Muscle layer of duodenum (tissue), 2 donors: ENCODE data around the gene MEIKIN.
"Not testable (repeated sequence)": the region's sequence is repeated elsewhere in the genome, so short reads cannot be mapped to it uniquely, and the experiment has no call there.

ENCODE experiments used
- H3K27ac ChIP-seq: one replicate; pipeline ENCODE4 v1.7.0; 2013; ENCODE audit warnings: mild to moderate bottlenecking, low read length
- H3K27me3 ChIP-seq: one replicate; pipeline ENCODE4 v1.7.0; 2013; ENCODE audit warnings: low read depth, mild to moderate bottlenecking, control low read depth, low read length
- H3K36me3 ChIP-seq, 2 donors: one replicate each; pipeline ENCODE4 v1.7.0; 2013; ENCODE audit warnings: low read length in 2 of 2, control low read depth in 1 of 2, mild to moderate bottlenecking in 1 of 2; ENCODE audit not compliant: insufficient read depth in 2 of 2, control insufficient read depth in 1 of 2
- H3K4me1 ChIP-seq, 2 donors: one replicate each; pipeline ENCODE4 v1.7.0; 2013; ENCODE audit warnings: low read length in 2 of 2, mild to moderate bottlenecking in 2 of 2, control low read depth in 1 of 2, moderate library complexity in 1 of 2; ENCODE audit not compliant: insufficient read depth in 2 of 2, control insufficient read depth in 1 of 2
- H3K4me3 ChIP-seq, 2 donors: one replicate each; pipeline ENCODE4 v1.7.0; 2013; ENCODE audit warnings: low read length in 2 of 2, low read depth in 1 of 2, mild to moderate bottlenecking in 1 of 2
- H3K9me3 ChIP-seq, 2 donors: one replicate each; pipeline ENCODE4 v1.7.0; 2013; ENCODE audit warnings: low read length in 2 of 2, control low read depth in 1 of 2, mild to moderate bottlenecking in 1 of 2; ENCODE audit not compliant: control insufficient read depth in 1 of 2
- donor health status: healthy.

MEIKIN gene

DNA sequence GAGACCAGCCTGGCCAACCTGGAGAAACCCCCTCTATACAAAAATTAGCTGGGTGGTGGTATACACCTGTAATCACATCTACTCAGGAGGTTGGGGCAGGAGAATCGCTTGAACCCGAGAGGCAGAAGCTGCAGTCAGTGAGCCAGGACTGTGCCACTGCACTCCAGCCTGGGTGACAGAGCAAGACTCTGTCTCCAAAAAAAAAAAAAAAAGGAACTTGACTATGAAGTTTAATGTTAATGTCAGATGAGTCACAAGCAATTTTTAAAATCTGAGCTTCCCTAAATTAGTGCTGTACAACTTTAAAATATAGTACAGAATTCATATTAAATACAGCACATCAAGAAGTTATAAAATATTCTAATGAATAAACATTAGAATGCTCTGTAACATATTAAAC, 1.5 kb downstream of the MEIKIN start:
- Histone ChIP-seq H3K27me3 (no peaks in the 10 kb centered on the region), H3K9me3 (no peaks in the 10 kb centered on the region), H3K4me3 (no peak overlapping the region), H3K36me3 (no peaks in the 10 kb centered on the region), H3K4me1 (no peaks in the 10 kb centered on the region), H3K27ac (no peak overlapping the region)

DNA sequence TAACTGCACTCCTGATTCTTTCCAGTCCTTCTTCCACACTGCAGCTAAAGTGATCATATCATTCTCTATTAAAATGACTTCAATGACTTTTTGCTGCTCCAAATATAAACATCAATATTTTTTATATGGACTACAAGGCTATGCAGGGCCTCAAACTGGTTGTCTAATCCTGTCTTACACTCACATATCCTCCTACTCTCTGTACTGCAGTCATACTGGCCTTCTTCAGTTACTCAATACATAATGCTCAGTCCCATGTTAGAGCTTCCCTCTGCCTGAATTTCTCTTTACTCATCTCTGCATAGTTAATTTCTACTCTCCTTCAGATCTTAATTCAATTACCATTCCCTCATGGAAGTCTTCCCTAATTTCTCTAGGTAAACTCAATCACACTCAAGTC, 3.4 kb downstream of the MEIKIN start:
- Histone ChIP-seq H3K4me1 (no peaks in the 10 kb centered on the region), H3K27me3 (no peaks in the 10 kb centered on the region), H3K4me3 (no peak overlapping the region), H3K36me3 (no peaks in the 10 kb centered on the region), H3K9me3 (no peaks in the 10 kb centered on the region), H3K27ac (no peak overlapping the region)

DNA sequence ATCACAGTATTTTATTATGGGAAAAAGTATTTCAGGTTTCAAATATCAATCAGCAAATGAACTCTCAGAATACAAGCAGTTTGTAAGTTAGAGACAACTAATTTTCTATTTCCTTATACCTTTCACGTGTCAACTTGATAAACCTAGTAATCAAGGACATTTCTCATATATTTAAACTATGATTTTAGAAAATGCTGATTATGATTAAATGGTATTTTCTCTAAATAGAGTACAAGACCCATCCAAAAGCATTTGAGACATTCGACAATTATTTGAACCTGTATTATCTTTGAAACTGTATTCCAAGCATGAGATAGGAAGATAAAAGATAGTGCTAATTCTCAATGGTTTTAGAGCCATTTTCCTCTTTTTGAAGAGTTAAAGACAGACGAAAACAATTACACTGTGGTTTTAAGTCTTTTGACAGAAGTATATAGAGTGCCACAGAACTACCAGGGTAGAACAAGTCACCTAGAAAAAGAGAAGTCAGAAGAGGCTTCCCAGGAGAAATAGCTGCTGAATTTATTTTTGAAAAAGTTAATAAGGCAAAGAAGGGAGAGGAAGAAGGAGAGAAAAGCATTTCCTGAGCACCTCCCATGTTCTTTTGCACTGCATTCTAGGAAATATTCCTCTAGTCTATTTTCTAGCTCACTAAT, 5.6 kb downstream of the MEIKIN start:
- no peaks in the 10 kb centered on the region for H3K36me3 ChIP-seq
- no peaks in the 10 kb centered on the region for H3K9me3 ChIP-seq
- no peak overlapping the region for H3K27ac ChIP-seq
- H3K4me3 ChIP-seq: no peak overlapping the region
- H3K27me3 ChIP-seq: no peaks in the 10 kb centered on the region
- no peaks in the 10 kb centered on the region for H3K4me1 ChIP-seq

DNA sequence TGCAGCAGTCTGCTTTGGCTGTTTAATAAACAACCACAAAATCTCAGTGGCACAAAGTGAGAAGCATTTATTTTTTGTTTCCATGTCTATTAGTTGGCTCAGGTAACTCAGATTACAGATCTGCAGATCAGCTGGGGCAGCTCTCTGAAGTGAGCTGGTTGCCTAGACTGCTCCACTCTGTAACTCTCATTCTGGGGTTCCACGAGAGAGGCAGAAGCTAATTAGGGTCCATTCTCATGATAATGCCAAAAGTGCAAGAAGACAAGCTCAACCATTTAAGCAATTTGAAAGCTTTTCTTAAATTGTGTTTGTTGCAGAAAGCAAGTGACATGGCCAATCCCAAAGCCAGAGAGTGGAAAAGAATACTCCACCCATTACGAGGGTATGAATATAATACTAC, 13.2 kb downstream of the MEIKIN start:
- H3K9me3 ChIP-seq: peaks cover 9 to 21% of the 10 kb centered on the region in 2 donors
- H3K27ac ChIP-seq: no peak overlapping the region
- no peaks in the 10 kb centered on the region for H3K36me3 ChIP-seq
- no peaks in the 10 kb centered on the region for H3K27me3 ChIP-seq
- H3K4me1 ChIP-seq: no peaks in the 10 kb centered on the region
- no peak overlapping the region for H3K4me3 ChIP-seq

DNA sequence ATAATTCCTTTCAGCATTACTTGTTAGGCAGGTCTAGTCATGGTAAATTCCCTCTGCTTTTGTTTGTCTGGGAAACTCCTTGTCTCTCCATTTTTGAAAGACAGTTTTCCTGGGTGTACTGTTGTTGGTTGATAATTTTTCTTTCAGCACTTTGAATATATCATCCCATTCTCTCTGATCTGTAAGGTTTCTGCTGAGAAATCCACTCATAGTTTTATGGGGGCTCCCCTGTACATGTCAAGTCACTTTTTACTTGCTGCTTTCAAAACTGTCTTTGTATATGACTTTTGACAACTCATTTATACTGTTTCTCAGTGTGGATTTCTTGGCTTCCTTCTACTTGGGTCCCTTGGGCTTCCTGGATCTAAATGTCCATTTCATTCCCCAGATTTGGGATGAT, 16.5 kb downstream of the MEIKIN start:
- Histone ChIP-seq H3K9me3 (peaks cover 9 to 27% of the 10 kb centered on the region in 2 donors), H3K27ac (no peak overlapping the region), H3K4me3 (no peak overlapping the region), H3K36me3 (no peaks in the 10 kb centered on the region), H3K4me1 (no peaks in the 10 kb centered on the region), H3K27me3 (no peaks in the 10 kb centered on the region)

DNA sequence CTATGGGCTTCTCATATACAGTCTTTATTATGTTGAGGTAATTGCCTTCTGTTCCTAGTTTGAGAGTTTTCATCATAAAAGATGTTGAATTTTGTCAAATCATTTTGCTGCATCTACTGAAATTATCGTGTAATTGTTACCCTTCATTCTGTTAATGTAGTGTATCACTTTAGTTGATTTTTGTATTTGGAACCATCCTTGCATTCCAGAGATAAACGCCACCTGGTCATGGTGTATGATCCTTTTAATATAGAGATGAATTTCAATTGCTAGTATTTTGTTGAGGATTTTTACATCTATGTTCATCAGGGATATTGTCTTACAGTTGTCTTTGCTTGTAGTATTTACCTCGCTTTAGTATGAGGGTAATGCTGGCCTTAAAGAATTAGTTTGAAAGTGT, 19.3 kb downstream of the MEIKIN start:
- no peaks in the 10 kb centered on the region for H3K27me3 ChIP-seq
- no peaks in the 10 kb centered on the region for H3K4me1 ChIP-seq
- H3K4me3 ChIP-seq: no peak overlapping the region
- H3K9me3 ChIP-seq: peaks cover 9 to 24% of the 10 kb centered on the region in 2 donors
- no peak overlapping the region for H3K27ac ChIP-seq
- H3K36me3 ChIP-seq: no peaks in the 10 kb centered on the region

DNA sequence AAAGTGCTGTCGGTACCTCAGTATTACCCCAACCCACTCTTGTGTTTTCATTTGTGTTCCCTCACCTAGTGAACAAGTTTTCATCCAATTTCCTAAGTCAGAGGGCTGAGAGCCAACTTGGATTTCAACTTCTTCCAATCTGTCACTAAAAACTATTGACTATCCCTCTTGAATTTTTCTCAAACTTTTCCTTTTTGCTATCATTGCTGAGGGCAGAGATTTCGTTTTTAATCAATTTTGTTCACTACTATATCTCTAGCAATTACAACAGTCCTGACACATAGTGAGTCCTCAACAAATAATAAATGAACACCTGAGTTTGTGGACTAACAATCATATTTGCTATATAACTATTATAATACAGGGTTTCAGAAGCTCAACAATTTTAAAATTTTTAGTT, 29.0 kb downstream of the MEIKIN start:
- Histone ChIP-seq H3K4me3 (no peak overlapping the region), H3K27me3 (no peaks in the 10 kb centered on the region), H3K36me3 (no peaks in the 10 kb centered on the region), H3K9me3 (no peaks in the 10 kb centered on the region), H3K4me1 (no peaks in the 10 kb centered on the region), H3K27ac (no peak overlapping the region)

DNA sequence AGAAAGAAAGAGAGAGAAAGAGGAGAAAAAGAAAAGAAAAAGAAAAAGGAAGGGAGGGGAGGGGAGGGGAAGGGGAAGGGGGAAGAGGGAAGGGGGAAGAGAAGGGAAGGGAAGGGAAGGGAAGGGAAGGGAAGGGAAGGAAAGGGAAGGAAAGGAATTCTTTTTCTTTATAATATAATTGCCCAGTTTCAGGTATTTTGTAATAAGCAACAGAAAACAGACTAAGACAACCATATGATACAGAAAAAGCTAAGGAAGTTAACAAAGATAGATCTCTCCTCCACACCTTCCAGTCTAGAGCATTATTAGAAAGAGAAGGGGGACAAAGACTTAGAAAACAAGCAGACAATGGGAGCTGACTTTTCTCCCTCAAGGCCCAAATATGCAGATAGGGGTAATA, 31.0 kb downstream of the MEIKIN start:
- Histone ChIP-seq H3K4me1 (no peaks in the 10 kb centered on the region), H3K9me3 (no peaks in the 10 kb centered on the region), H3K27me3 (no peaks in the 10 kb centered on the region), H3K4me3 (no peak overlapping the region), H3K36me3 (no peaks in the 10 kb centered on the region), H3K27ac (no peak overlapping the region)

DNA sequence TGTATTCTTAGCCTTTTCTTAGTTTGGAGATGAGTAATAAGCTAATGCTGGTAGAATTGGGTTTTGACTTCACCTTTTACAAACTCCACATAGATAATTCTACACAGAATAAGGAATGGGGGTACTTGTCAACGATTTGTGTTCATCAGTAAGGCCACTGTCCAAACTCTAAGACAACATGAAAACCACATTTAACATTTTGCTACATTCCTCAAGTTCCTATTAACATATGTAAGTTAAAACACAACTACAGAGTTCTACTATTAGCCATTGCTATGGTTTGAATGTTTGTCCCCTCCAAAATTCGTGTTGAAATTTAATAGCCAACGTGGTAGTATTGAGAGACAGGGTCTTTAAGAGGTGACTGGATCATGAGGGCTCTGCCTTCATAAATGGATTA, 31.9 kb downstream of the MEIKIN start:
- Histone ChIP-seq H3K4me3 (no peak overlapping the region), H3K27me3 (no peaks in the 10 kb centered on the region), H3K27ac (no peak overlapping the region), H3K36me3 (no peaks in the 10 kb centered on the region), H3K9me3 (no peaks in the 10 kb centered on the region), H3K4me1 (no peaks in the 10 kb centered on the region)

DNA sequence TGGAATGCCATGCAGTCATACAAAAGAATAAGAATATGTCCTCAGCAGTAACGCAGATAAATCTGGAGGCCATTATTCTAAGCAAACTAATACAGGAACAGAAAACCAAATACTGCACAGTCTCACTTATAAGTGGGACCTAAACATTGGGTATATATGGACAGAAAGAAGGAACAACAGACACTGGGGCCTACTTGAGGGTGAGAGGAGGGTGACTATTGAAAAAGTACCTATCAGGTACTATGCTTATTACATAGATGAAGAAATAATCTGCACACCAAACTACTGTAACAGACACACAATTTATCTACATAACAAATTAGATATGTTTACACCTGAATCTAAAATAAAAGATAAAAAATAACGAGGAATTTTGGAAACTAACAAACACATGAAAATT, 38.8 kb downstream of the MEIKIN start:
- Histone ChIP-seq H3K4me1 (no peaks in the 10 kb centered on the region), H3K4me3 (no peak overlapping the region), H3K9me3 (peaks cover 0 to 3% of the 10 kb centered on the region in 2 donors), H3K27ac (no peak overlapping the region), H3K27me3 (no peaks in the 10 kb centered on the region), H3K36me3 (no peaks in the 10 kb centered on the region)

DNA sequence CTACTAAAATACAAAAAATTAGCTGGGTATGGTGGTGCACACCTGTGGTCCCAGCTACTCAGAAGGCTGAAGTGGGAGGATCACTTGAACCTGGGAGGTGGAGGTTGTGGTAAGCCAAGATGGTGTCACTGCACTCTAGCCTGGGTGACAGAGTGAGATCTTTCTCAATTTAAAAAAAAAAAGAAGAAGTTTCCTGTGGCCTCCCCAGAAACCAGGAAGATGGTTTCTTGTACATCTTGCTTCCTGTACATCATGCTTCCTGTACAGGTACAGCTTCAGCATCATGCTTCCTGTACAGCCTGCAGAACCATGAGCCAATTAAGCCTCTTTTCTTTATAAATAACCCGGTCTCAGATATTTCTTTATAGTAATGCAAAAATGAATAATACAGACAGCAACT, 43.2 kb downstream of the MEIKIN start:
- not testable (repeated sequence) for H3K36me3 ChIP-seq, H3K27ac ChIP-seq, H3K4me3 ChIP-seq, H3K4me1 ChIP-seq, H3K9me3 ChIP-seq, H3K27me3 ChIP-seq

DNA sequence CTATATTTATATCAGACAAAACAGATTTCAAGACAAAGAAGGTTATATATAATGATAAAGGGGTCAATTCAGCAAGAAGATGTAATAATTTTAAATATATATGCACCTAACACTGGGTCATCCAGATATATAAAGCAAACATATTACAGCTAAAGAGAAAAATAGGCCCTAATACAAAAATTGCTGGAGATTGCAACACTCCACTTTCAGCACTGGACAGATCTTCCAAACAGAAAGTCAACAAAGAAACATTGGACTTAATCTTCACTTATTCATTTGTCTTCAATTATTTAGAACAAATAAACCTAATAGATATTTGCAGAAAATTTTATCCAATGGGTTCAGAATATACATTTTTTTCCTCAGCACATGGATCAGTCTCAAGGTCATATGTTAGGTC, 45.8 kb downstream of the MEIKIN start:
- Histone ChIP-seq H3K36me3 (no peaks in the 10 kb centered on the region), H3K27me3 (no peaks in the 10 kb centered on the region), H3K4me3 (no peak overlapping the region), H3K9me3 (peaks cover 0 to 9% of the 10 kb centered on the region in 2 donors), H3K27ac (no peak overlapping the region), H3K4me1 (no peaks in the 10 kb centered on the region)
